Hematopoietic multipotent progenitor cell treated with erythropoietin and hydrocortisone succinate and interleukin-3 and kit ligand, for 6 days (in vitro differentiated cells): ENCODE measurements around the gene SSBP3.

ENCODE experiments used
- DNase-seq: peaks from one replicate; pipeline ENCODE4 v3.0.0-alpha.2; 2015

SSBP3 gene

DNA sequence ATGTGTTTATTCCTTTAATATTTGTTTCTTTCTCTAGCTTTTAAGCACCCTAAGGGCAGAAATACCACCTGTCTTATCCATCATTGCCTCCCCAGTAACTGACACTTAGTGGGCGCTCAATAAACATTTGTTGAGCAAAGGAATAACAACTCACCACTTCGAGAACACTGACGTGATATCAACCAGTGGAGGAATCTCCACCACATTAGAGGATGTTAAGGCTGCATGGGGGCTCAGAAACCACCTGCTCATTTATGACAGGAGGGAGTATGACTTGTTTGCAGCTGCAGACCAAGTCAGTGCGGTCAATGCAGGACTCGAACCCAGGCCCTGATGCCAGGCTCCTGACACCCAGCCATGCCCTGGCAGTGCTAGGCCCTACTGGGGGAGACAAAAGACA lies 103.6 kb downstream of the SSBP3 start:
- DNase-seq, result no peak

DNA sequence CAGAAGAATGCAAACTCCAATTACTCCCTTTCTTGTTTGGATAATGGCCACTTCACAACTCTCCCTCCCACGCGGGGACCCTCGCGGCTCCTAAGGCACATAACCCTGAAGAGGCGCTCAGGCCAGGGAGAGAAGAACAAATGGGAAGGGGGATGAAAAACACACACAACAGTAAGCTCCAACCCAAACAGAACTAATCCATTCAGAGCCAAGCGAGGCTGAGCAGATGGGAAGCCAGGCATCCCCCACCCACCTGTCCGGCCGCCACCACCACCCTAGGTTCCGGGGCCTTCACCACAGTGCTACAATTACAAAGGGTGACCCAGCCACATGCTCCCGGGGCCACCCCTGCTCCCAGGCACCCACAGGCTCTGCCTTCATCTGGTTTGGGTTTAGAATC lies 104.7 kb downstream of the SSBP3 start:
- DNase-seq, result no peak

DNA sequence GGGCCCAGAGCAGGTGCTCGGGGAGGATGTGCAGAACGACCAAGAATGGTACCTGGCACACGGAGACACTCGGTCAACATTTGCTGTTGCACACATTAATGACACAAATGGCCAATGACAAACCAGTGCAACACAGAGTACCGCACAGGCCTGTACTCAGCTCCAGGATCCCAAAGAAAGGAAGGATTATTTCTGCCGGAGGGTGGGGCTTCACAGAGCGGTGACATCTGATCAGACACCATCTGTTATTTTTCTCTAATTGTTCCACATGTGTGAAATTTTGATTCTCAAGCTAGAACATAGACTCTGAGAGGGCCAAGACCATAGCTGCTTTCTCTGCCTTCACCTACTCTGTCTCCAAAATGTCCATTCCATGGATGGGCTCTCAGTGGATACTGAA lies 105.8 kb downstream of the SSBP3 start:
- DNase-seq, result no peak

DNA sequence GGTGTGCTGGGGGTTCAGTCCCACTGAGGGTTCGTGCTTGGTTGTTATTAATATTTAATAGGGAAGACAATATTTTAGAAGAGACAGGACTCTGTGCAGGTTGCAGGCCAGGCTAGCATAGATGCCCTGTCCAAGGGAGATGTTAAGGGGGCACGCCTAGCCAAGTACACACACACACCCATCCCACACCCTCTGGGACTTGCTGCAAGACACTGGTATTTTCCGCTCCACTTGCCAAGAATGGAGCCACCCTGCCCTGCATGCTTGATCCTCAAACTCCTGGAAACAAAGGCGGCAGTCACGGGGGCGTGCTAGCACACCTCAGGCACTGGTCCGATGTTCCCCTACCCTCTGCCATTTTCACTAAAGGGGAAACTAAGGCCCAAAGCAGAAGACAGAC lies 107.2 kb downstream of the SSBP3 start:
- DNase-seq, result peak; percentile 36

DNA sequence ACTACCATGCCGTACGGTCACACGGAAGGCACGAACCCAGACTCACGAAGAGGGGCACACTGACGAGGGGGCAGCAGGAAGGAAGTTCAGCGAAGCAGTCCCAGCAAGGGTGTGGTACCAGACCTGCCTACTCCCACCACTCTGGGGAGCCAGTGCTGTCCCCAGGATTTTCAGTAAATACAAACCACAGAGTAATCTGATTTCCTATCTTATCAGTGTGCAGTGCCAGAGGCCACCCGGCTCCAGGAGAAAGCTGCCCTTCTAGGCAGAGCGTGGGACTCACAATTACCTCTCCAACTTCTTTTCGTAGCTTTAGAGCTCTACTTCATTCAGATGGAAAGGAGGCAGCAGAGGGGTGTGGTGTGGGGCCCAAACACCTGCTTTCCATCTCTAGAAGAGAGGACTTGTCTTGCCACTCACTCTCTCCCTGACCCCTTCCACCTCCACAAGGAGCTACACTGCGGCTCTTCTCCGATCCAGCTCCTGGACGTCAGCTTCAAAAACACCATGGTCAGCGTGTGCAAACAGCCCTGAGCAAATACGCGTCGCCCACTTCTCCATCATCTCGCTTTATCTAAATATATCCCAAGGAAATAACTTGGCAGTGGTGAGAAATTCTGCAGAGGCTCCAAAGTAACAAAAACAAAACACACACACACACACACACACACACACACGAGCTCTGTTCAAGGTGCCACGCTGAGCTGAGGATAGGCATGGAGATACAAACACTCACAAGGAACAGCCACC lies 107.7 kb downstream of the SSBP3 start:
- DNase-seq, result peak; percentile 32

DNA sequence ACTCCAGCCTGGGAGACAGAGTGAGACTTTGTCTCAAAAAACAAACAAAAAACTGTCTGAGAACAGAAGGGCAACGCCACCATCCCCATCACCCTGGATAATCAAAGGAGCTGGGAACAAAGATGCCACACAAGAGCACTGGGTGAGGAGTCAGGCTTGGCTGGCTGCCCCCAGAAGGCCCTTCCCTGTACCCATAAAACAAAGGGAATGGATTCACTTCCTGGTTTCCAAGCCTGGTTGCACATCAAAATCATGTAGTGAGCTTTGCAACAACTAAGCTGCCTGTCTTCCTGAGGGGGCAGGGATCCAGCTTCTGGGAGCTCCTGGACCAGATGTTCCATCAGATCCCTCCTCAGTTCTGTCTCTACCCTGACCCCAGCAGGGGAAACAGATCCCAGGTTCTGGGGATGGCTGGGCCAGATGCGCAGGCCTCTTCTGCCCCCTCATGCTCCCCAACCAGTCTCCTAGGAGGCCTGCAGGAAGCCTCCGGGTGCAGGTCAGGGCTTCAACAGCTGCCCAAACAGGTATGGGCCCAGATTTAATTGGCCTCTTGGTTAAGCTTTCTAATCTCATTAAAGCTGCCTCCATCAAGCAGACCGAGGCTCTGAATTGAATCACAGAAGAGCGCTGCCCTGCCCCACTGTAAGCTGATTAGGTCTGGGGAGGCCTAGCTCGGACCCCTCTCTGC lies 108.5 kb downstream of the SSBP3 start:
- no peak for DNase-seq

DNA sequence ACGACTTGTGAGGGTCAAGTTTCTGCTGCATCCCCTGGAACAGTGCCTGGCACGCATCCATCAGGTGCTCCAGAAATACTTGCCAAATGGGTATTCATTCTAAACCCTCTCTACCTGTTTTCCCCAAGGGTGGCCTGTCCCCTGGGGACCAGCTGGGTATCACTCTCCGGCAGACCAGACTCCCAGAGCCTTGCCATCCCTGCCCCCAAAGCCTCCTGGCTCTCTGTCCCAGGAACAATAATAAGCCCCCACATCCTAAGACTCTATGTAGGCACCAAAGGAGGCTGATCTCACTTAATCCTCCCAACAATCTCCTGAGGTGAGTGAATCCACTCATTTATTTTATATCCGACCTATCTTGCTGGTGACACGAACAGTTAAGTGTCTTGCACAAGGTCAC lies 109.5 kb downstream of the SSBP3 start:
- DNase-seq, result no peak

DNA sequence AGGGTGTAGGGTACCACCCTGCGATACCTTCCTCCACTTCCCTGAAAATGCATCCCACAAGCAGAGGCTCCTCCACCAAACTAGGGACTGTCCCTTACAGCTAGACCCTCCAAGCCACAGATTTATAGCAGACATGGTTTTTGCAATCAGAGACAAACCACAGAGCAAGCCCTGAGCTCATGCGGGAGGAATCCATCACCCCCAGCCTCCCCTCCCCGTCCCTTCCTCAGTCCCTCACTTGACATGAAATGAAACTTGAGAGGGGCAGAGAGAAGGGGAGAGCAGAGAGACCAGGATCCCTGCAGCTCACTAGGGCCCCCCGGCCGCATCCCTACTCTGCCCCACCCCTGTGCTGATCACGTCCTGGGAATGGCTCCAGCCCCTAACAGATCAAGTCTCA lies 111.3 kb downstream of the SSBP3 start:
- no peak for DNase-seq

DNA sequence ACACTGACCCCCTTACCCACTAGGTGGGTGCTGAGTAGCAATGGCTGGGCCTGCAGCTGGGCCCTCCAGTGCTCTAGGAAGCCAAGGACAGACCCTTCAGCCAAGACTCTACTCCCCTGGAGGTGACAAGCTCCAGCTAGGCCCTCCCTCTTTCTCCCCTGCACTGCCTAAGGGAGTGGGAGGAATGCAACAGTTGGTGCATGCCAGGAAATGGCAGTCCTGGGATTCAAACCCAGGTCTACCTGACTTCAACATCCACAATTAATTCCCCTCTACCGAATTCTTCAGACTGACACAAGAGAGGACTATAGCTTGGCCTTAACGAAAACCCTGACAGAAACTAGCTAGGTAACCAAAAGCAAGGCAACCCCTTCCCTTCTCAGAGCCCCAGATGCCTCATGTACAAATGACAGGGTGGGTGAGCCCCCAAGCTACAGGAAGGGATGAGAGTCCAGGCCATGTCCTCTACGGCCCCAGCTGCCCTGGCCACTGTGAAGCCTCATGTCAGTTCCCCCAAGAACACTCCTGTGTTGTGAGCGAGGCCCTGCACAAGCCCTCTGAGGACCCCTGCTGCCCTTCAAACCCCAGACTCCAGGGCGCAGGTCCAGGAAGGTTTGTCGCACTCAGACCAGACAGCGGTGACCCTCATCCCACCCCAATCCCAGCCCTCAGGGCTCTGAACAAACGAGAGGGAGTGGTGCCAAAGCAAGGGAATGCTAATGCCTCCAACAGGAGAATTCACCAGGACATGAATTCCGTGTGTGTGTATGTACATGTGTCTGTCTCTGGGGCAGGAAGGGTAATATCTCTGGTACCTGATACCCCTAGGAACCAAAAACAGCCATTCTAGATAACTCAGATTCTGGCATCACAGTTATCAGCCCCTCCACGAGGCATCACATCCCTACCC lies 113.9 kb downstream of the SSBP3 start:
- DNase-seq, result no peak

DNA sequence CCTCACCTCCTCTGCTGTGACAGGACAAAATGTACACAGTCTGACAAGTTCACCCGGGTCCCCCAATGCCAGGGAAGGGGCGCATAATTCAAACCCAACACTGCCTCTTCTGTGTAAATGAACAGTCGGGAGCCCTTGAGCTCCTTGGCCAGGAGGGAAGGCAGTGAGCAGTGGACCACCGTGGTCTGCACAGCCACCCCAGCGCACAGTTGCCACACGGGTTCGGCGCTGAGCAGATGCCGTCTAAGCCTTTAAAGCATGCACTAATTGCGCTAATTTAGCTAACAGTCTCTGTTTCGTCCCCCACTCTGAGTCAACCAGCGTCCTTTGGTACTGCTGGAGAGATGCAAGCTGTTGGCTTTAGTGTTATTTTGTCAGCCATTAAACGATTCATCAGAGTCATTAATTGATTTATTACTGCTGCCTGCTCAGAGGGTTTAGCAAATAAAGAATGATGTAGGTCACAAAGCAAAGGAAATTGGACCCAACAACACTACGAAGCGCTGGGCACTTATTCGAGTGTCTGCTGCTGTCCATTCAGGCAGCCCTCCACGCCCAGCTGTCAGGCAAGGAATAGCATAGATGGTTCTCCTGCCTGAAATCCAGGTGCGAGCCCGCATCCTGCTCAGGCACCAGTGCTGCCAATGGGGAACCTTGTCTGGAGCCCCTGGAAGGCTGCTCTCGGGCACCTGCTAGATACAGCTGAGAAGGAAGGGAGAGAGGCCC lies 114.8 kb downstream of the SSBP3 start:
- no peak for DNase-seq

DNA sequence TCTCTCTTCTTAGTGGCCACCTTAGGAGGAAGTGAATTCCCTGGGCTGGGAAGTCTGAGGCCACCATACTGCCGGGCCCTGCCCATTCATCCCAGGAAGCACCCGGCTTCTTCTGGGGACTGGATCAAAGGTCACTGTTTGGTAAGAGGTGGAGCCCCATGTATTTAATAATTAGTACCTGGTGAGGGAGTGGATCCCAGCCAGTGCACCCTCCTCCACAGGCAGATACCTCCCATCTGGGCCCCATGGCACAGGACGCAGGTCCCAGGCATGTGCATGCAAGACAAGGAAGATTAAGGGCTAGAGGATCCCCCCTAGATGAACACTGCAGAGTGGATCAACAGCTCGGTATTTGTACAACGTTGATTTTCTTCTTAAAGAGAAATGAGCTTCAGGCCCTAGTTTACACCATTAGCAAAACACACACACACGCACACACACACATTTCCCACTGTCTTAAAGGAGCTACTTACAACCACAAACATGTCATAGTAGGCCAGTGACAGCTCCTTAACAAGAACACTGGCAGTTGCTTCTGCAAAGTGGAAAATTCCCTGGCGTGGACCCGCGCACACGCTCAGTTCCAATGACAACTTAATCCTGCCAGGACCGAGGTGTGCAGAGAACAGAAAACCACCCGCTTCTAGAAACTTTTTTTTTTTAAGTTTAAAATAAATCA lies 115.5 kb downstream of the SSBP3 start:
- DNase-seq, result no peak

DNA sequence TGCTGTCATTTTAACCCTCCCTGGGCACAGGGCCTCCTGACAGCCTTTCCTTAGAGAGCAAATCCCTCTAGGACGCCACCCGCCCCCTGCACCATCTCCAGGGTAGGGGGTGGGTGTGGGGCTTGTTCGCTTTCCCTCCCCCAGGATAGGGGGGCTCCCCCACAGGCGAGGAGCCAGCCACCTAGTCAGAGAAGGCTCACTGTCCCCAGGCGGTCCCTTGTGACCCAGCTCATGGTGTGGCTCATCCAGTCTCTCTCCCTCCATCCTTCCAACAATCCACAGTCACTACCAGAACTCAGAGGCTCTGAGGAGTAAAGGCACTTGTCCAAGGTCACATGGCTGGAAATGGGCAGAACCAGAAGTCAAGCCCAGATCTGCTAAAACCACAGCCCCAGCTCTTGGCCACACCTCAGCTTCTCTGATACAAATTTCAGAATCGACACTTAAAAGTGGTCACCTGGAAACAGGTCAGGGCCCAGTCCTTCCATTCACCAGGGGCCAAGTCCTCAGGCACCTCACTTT lies 116.4 kb downstream of the SSBP3 start:
- peak; percentile 43 for DNase-seq

DNA sequence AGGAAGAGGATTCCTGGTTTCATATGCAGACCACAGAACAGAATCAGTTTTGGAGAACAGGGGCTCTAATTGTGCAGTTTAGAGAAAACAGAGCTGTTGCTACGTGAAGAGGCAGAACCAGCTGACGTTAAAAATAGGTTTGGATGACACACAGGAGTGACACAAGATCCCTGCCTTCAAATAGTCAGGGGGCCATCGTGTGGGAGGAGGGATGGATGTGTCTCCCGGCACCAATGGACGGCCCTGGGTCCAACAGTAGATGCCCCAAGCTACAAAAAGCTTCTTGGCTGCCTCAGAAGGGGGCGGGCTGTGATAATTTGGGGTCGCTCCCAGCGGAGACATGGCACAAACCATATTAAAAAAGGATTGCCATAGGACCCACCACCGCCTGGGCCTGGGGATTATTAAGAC lies 118.4 kb downstream of the SSBP3 start:
- DNase-seq, result no peak

DNA sequence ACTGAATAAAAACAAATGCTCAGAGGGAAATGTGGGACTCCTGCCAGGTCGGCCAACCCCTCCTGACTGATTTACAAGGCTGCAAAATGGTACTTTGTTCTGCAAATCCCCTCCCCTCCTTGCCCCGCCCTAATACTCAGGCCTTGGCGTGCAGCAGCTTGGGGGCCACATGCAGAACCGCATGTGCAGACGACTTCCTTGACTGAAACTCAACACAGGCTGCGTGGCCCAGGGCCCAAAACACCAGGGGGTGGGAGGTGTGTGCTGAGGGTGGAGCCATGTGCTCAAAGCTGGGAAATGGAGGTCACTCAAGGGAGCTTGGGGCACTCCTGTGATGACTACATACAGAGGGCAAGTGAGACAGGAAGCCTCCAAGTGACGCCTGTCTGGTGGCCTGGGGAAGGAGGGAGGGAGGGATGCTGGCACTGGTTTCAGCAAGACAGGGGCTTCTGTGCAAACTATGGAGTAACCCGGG lies 119.0 kb downstream of the SSBP3 start:
- DNase-seq, result peak; percentile 73

DNA sequence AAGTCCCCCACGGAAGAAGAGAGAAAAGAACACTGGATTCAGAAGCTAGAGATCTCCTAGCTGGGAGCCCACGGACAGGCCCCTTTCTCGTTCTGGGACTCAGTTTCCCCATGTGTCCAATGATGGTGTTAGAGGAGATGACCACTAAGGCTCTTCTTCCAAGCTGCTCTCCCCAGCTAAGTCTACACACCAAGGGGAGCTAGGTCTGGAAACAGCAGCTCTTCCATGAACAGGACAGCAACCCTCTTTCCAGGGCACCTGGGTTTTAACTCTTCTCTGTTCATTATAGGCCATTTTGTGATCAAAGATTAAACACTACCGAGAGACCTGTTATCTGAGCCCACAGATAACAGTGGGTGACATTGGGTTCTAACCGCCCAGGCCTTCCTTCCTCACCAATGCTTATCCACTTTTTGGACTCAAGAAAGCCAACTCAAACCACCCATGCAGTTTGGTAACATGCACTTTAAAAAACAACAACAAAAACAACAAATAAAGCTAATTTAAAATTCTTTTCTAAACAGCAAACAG lies 120.3 kb downstream of the SSBP3 start:
- DNase-seq, result peak; percentile 66

DNA sequence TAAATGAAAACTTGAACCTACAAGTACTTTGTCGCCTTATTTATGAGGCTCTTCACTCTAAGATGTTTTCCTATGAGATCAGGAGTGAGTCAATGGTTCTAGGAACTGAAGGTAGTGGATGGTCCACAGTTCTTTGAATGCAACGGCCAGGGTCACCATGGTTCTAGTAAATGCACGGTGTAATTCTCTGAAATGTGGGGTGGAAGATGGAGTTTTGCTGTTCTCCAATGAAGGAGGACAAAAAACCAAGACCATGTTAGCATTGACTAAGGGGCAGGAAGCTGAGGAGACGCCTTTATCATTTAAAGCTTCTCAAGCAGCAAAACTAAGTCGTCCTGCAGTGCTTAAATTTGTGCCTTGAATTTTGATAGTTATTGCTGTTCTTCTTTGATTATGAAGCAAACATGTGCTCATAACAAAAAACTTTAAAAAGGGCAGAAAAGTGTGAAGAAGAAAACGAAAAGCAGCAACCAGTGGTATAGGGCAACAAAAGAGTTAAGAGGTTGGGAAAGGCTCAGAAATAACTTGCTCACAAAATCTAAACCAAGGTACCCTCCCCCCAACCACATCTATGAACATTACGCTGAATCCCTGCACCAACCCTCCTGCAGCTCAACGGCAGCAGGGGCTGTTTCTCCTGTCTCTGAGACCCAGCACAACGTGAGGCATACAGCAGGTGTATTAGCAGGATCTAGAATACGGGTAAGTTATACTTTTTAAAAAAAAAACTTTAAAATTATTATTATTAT lies 121.2 kb downstream of the SSBP3 start:
- DNase-seq, result no peak

DNA sequence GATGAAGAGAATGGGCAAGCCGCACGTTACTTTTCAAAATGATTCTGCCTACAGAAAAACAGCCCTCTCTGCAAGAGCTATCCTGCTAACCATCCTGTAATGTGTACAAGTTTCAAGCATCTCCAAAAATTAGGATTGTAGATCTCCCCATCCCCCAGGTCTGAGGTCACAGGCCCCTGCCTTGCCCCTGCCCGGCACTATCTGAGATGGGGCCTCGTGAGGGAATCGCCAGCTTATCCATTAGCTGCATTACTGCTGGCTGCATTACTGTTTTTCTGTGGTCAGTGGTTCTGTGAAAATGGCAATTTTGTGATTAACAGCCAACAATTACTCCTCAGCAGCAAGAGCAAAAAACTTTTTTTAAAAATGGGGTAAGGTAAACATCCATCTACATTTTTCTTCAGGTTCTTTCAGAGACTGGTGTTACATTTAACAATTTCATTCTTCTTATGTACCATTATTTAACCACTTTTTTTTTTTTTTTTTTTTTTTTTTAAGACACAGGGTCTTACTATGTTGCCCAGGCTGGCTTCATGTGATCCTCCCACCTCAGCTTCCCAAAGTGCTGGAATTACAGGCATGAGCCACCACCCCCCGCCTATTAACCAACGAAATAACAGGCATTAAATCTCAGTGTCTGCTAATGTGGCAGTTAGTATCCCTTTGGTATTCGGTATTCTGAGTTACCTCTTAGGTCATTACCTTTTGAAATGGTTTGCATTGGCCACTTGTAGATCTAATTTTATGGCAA lies 122.4 kb downstream of the SSBP3 start:
- DNase-seq, result peak; percentile 65

DNA sequence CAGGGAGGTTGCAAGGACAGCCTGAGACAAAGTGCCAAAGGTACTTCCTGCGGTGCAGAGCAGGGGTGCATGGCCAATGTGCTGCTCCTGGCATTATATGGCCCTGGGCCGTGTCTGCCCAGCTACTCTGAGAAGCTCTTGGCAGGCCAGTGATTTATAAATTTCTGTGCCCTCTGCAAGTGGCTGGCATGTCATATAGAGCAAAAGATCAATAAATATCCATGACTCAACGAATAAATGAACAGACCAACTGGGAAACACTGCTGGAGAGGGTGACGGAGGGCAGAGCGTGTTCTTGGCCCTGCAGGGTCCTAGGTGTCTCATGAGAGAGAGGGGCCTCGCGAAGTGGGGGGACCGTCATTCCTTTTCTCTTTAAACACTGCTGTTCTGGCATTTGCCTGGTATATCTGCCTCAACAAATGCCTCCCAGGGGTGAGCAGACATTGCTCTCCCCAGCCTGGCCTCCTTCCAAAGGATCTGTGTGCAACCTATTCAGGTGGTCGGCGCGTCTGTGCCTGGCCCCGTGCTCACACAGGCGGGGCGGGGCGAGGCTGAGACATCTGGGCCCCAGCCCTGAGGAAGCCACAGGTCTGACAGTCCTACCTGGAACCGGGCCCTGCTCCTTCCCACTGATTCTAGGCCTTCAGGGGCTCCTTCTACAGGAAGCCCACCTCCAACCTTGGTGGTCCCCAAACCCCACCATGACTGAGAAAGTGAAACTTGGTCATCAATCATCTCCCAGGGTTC lies 123.9 kb downstream of the SSBP3 start:
- DNase-seq, result no peak

DNA sequence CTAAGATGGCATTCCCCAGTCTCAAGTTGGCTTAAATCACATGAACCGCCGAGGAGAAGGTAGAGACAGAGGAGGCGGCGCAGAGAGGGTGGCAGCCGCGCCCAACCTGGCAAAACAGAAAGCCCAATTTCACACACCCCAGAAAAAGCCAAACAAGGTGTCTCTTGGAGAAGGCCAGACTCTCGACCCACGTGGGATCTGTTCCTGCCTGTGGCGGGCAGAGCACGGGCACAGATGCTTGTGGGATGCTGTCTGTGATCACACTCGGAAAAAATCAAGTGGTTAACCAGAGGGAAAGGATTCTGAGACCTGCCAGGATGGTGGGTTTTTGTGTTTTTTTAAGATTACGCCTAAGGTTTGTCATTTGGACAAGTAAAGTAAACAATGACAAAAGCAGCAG lies 125.5 kb downstream of the SSBP3 start:
- no peak for DNase-seq
